HepG2 (cell line): ENCODE measurements around the gene BSN. TPM values are rescaled to one million over a fixed set of nuclear protein-coding genes. Genes with fewer than 3 reads are reported as not detected.

Experiments used
- ISL2 ChIP-seq: sonication (generic); formaldehyde crosslinking; IDR thresholded peaks from 2 replicates; pipeline ENCODE4 v1.5.0; 2020; ENCODE audit warnings: missing genetic modification reagents
- KAT7 ChIP-seq: IDR thresholded peaks from 2 replicates; pipeline ENCODE4 v1.6.1; 2018; ENCODE audit warnings: borderline replicate concordance, missing compliant biosample characterization
- NFIC ChIP-seq: IDR thresholded peaks from 2 replicates; pipeline ENCODE4 v1.6.1; 2012; ENCODE audit warnings: mild to moderate bottlenecking, low read length, inconsistent platforms
- ONECUT2 ChIP-seq: sonication (generic); formaldehyde crosslinking; IDR thresholded peaks from 2 replicates; pipeline ENCODE4 v1.4.0; 2020; ENCODE audit warnings: missing genetic modification reagents
- RARG ChIP-seq: sonication (generic); formaldehyde crosslinking; IDR thresholded peaks from 2 replicates; pipeline ENCODE4 v1.4.0; 2020; ENCODE audit warnings: low read depth, mild to moderate bottlenecking, missing genetic modification reagents
- RXRA ChIP-seq: sonication (generic); formaldehyde crosslinking; IDR thresholded peaks from 2 replicates; pipeline ENCODE4 v1.5.1; 2020; ENCODE audit warnings: missing genetic modification reagents
- SMARCC2 ChIP-seq: fragments of 450-650 bp; IDR thresholded peaks from 2 replicates; pipeline ENCODE4 v1.6.1; 2017; ENCODE audit warnings: antibody characterized with exemption, mild to moderate bottlenecking
- TARDBP ChIP-seq: sonication (generic); formaldehyde crosslinking; IDR thresholded peaks from 2 replicates; pipeline ENCODE4 v1.8.0; 2022; ENCODE audit warnings: mild to moderate bottlenecking, missing genetic modification reagents
- ZNF431 ChIP-seq: sonication (generic); formaldehyde crosslinking; IDR thresholded peaks from 2 replicates; pipeline ENCODE4 v1.9.0; 2022; ENCODE audit warnings: missing genetic modification reagents, low read depth, mild to moderate bottlenecking, borderline replicate concordance
- polyA plus RNA-seq, 8 experiments: library from polyadenylated mRNA; depleted of rRNA in 3 of 8; stranded (reverse) in 7 of 8; unstranded in 1 of 8; fragments of >200 nt; fragmentation: Illumina TruSeq in 4 of 8; extraction: Trizol in 4 of 8; gene quantifications; 2 replicates each; pipeline versions ENCODE4 v1.2.1 to v1.2.3, GENCODE V29; 2011 to 2016; ENCODE audit warnings: low read depth in 4 of 8, missing spikeins in 1 of 8, mixed read lengths in 1 of 8; ENCODE audit not compliant: insufficient read depth in 1 of 8
- total RNA-seq, 5 experiments: library from RNA; depleted of rRNA; stranded (reverse); fragments of >200 nt; fragmentation: Illumina TruSeq; extraction: Trizol; gene quantifications; 2 replicates each; pipeline ENCODE4 v1.2.3, GENCODE V29; 2016; ENCODE audit warnings: low read depth in 1 of 5
- TF ChIP-seq, protein P1 (sequence below): sonication (generic); formaldehyde crosslinking; IDR thresholded peaks from 2 replicates; pipeline ENCODE4 v1.8.0; 2023; ENCODE audit warnings: mild to moderate bottlenecking, missing genetic modification reagents
- TF ChIP-seq, protein P2 (sequence below): sonication (generic); formaldehyde crosslinking; IDR thresholded peaks from 2 replicates; pipeline ENCODE4 v1.9.0; 2021; ENCODE audit warnings: mild to moderate bottlenecking, missing genetic modification reagents
- TF ChIP-seq, protein P3 (sequence below): sonication (generic); formaldehyde crosslinking; IDR thresholded peaks from 2 replicates; pipeline ENCODE4 v1.8.1; 2023; ENCODE audit warnings: mild to moderate bottlenecking, missing genetic modification reagents

The BSN gene
- total and polyA plus RNA-seq, 2 of the 13 experiments (the other 11 are each of a cell fraction or from before 2014, with no cell fraction given) = 0.42 to 0.86 TPM

DNA sequence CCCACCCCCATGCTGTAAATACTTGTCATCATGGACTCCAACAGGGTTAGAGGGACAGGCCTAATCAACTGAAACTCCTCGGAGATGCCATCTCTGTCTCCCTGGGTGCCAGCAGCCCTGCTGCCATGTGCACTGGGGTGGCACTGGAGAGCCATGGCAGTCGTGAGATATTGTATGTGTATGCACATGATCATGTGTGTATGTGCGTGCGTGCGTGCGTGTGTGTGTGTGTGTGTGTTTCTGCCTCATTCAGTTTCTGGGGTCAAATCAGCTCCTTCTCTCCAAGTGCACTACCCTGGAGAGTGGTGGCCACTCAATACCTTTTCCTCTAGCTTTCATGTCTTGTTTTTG, 116.6 kb downstream of the BSN start (continued):
- TF ChIP-seq TARDBP (CRISPR knock-in tag) (0 out of 2 replicates have a peak, but pooled peaks have one; percentile 3), ZNF431 (CRISPR knock-in tag) (0 out of 2 replicates have a peak, but pooled peaks have one; percentile 18), KAT7 (CRISPR knock-in tag) (no peak), ISL2 (CRISPR knock-in tag) (no peak), NFIC (no peak), SMARCC2 (no peak), RXRA (CRISPR knock-in tag) (no peak), RARG (peak; percentile 73; the same call in 1 of the 2 replicates), ONECUT2 (CRISPR knock-in tag) (no peak)
- TF ChIP-seq, protein P1, sequence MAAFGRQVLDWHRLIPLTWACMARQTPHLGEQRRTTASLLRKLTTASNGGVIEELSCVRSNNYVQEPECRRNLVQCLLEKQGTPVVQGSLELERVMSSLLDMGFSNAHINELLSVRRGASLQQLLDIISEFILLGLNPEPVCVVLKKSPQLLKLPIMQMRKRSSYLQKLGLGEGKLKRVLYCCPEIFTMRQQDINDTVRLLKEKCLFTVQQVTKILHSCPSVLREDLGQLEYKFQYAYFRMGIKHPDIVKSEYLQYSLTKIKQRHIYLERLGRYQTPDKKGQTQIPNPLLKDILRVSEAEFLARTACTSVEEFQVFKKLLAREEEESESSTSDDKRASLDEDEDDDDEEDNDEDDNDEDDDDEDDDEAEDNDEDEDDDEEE = 0 out of 2 replicates have a peak, but pooled peaks have one; percentile 15
- TF ChIP-seq, protein P2, sequence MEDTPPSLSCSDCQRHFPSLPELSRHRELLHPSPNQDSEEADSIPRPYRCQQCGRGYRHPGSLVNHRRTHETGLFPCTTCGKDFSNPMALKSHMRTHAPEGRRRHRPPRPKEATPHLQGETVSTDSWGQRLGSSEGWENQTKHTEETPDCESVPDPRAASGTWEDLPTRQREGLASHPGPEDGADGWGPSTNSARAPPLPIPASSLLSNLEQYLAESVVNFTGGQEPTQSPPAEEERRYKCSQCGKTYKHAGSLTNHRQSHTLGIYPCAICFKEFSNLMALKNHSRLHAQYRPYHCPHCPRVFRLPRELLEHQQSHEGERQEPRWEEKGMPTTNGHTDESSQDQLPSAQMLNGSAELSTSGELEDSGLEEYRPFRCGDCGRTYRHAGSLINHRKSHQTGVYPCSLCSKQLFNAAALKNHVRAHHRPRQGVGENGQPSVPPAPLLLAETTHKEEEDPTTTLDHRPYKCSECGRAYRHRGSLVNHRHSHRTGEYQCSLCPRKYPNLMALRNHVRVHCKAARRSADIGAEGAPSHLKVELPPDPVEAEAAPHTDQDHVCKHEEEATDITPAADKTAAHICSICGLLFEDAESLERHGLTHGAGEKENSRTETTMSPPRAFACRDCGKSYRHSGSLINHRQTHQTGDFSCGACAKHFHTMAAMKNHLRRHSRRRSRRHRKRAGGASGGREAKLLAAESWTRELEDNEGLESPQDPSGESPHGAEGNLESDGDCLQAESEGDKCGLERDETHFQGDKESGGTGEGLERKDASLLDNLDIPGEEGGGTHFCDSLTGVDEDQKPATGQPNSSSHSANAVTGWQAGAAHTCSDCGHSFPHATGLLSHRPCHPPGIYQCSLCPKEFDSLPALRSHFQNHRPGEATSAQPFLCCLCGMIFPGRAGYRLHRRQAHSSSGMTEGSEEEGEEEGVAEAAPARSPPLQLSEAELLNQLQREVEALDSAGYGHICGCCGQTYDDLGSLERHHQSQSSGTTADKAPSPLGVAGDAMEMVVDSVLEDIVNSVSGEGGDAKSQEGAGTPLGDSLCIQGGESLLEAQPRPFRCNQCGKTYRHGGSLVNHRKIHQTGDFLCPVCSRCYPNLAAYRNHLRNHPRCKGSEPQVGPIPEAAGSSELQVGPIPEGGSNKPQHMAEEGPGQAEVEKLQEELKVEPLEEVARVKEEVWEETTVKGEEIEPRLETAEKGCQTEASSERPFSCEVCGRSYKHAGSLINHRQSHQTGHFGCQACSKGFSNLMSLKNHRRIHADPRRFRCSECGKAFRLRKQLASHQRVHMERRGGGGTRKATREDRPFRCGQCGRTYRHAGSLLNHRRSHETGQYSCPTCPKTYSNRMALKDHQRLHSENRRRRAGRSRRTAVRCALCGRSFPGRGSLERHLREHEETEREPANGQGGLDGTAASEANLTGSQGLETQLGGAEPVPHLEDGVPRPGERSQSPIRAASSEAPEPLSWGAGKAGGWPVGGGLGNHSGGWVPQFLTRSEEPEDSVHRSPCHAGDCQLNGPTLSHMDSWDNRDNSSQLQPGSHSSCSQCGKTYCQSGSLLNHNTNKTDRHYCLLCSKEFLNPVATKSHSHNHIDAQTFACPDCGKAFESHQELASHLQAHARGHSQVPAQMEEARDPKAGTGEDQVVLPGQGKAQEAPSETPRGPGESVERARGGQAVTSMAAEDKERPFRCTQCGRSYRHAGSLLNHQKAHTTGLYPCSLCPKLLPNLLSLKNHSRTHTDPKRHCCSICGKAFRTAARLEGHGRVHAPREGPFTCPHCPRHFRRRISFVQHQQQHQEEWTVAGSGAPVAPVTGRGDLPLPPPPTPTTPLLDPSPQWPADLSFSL (CRISPR knock-in tag) = 0 out of 2 replicates have a peak, but pooled peaks have one; percentile 58
- TF ChIP-seq, protein P3, sequence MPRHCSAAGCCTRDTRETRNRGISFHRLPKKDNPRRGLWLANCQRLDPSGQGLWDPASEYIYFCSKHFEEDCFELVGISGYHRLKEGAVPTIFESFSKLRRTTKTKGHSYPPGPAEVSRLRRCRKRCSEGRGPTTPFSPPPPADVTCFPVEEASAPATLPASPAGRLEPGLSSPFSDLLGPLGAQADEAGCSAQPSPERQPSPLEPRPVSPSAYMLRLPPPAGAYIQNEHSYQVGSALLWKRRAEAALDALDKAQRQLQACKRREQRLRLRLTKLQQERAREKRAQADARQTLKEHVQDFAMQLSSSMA (CRISPR knock-in tag) = 0 out of 2 replicates have a peak, but pooled peaks have one; percentile 0
